Activated naive CD8-positive, alpha-beta T cell treated with anti-CD3 and anti-CD28 coated beads, Interleukin-2, amount 50 U/mL, for 16 hours (primary cell): Measurements from ENCODE around the gene TANC1.

Source experiments
- DNase-seq: peaks from one replicate; pipeline ENCODE4 v3.0.0-alpha.2; 2020; ENCODE audit warnings: low read depth, low spot score

Gene TANC1

GRCh38 chr2:158962074-158962473 is 6.4 kb upstream of the TANC1 start:
- no peak for DNase-seq

GRCh38 chr2:158963071-158963470 is 5.4 kb upstream of the TANC1 start:
- DNase-seq: no peak

GRCh38 chr2:158965107-158965506 is 3.3 kb upstream of the TANC1 start:
- no peak for DNase-seq

- no peak for DNase-seq
Observed at GRCh38 chr2:158965641-158966040, 2.8 kb upstream of the TANC1 start.

GRCh38 chr2:158966312-158966711 is 2.1 kb upstream of the TANC1 start:
- no peak for DNase-seq

- no peak for DNase-seq
Observed at GRCh38 chr2:158967114-158967730, 1.2 kb upstream of the TANC1 start.

- no peak for DNase-seq
Observed at GRCh38 chr2:158967731-158968395, 577 bp upstream of the TANC1 start.

- DNase-seq: no peak
Observed at GRCh38 chr2:158969162-158969714, 798 bp downstream of the TANC1 start.

GRCh38 chr2:158969715-158970240 is 1.3 kb downstream of the TANC1 start:
- no peak for DNase-seq

- no peak for DNase-seq
Observed at GRCh38 chr2:158970241-158970751, 1.9 kb downstream of the TANC1 start.

GRCh38 chr2:158973116-158973956 is 4.9 kb downstream of the TANC1 start:
- DNase-seq: no peak

- DNase-seq: no peak
Observed at GRCh38 chr2:158975271-158975921, 7.0 kb downstream of the TANC1 start.

GRCh38 chr2:158979772-158980171 is 11.3 kb downstream of the TANC1 start:
- DNase-seq: no peak

- no peak for DNase-seq
Observed at GRCh38 chr2:158984604-158985135, 16.2 kb downstream of the TANC1 start.

GRCh38 chr2:158988501-158988900 is 20.1 kb downstream of the TANC1 start:
- DNase-seq: no peak

- DNase-seq: no peak
Observed at GRCh38 chr2:158989165-158989564, 20.7 kb downstream of the TANC1 start.

GRCh38 chr2:158990397-158991214 is 22.2 kb downstream of the TANC1 start:
- no peak for DNase-seq

- DNase-seq: no peak
Observed at GRCh38 chr2:158993030-158993429, 24.6 kb downstream of the TANC1 start.

- DNase-seq: no peak
Observed at GRCh38 chr2:158993721-158994587, 25.5 kb downstream of the TANC1 start.
